ENCODE measurements around the gene ZFTA.

Gene ZFTA

DNA sequence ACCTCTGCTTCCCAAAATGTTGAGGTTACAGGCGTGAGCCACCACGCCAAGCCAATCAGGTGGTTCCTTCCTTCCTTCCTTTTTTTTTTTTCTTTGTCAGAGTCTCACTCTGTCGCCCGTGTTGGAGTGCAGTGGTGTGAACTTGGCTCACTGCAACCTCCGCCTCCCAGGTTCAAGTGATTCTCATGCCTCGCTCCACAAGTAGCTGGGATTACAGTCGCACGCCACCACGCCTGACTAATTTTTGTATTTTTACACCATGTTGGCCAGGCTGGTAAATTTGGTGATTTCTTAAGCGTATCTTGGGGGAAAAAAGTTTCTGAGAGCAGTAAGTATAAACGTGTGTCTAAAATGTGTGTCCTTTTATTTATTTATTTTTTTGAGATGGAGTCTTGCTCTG, 26.5 kb upstream of the ZFTA start:
- H3K4me1 ChIP-seq (ENCODE audit: insufficient read depth, poor library complexity, severe bottlenecking), result no peaks in the 10 kb centered on the region
- no peaks in the 10 kb centered on the region for H3K36me3 ChIP-seq (ENCODE audit: low read depth)
- TF ChIP-seq, protein P1, sequence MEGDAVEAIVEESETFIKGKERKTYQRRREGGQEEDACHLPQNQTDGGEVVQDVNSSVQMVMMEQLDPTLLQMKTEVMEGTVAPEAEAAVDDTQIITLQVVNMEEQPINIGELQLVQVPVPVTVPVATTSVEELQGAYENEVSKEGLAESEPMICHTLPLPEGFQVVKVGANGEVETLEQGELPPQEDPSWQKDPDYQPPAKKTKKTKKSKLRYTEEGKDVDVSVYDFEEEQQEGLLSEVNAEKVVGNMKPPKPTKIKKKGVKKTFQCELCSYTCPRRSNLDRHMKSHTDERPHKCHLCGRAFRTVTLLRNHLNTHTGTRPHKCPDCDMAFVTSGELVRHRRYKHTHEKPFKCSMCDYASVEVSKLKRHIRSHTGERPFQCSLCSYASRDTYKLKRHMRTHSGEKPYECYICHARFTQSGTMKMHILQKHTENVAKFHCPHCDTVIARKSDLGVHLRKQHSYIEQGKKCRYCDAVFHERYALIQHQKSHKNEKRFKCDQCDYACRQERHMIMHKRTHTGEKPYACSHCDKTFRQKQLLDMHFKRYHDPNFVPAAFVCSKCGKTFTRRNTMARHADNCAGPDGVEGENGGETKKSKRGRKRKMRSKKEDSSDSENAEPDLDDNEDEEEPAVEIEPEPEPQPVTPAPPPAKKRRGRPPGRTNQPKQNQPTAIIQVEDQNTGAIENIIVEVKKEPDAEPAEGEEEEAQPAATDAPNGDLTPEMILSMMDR (IDR thresholded peaks at IDR 0.05; ENCODE audit: poor library complexity, severe bottlenecking), result no peak
- H3K9me3 ChIP-seq (ENCODE audit: severe bottlenecking), result peaks cover 3% of the 10 kb centered on the region
- ATAC-seq (ENCODE audit: low read depth) (no peak), DNase-seq (ENCODE audit: low spot score) (no peak)
- no peak overlapping the region for H3K4me3 ChIP-seq (ENCODE audit: severe bottlenecking)
- H3K27me3 ChIP-seq (ENCODE audit: insufficient read depth, poor library complexity, severe bottlenecking), result no peaks in the 10 kb centered on the region
- no peak overlapping the region for H3K27ac ChIP-seq (ENCODE audit: poor library complexity, severe bottlenecking)

DNA sequence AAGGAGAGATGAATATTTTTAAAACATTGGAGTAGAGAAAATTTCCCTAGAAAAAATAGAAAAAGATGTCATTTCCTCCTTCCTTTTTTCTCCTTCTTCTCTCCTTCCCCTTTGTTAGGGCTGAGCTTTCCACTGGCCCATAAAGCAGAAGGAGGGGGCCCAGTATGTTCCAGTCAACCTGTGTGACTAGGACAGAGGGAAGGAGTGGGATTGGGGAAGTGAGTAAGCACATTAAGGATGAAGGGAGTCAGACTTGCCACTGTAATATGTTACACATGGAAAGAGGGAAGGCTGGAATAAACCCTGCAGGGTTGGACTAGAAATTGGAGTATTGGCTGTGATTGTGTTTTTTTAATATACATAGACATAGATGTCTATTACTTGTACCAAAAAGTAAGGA, 24.6 kb upstream of the ZFTA start:
- no peak overlapping the region for H3K27ac ChIP-seq (ENCODE audit: poor library complexity, severe bottlenecking)
- no peaks in the 10 kb centered on the region for H3K27me3 ChIP-seq (ENCODE audit: insufficient read depth, poor library complexity, severe bottlenecking)
- no peak for ATAC-seq (ENCODE audit: low read depth)
- no peak for DNase-seq (ENCODE audit: low spot score)
- no peaks in the 10 kb centered on the region for H3K4me1 ChIP-seq (ENCODE audit: insufficient read depth, poor library complexity, severe bottlenecking)
- H3K36me3 ChIP-seq (ENCODE audit: low read depth), result no peaks in the 10 kb centered on the region
- no peak overlapping the region for H3K4me3 ChIP-seq (ENCODE audit: severe bottlenecking)
- H3K9me3 ChIP-seq (ENCODE audit: severe bottlenecking), result peaks cover 3% of the 10 kb centered on the region
- TF ChIP-seq, protein P1 (IDR thresholded peaks at IDR 0.05; ENCODE audit: poor library complexity, severe bottlenecking), result no peak

DNA sequence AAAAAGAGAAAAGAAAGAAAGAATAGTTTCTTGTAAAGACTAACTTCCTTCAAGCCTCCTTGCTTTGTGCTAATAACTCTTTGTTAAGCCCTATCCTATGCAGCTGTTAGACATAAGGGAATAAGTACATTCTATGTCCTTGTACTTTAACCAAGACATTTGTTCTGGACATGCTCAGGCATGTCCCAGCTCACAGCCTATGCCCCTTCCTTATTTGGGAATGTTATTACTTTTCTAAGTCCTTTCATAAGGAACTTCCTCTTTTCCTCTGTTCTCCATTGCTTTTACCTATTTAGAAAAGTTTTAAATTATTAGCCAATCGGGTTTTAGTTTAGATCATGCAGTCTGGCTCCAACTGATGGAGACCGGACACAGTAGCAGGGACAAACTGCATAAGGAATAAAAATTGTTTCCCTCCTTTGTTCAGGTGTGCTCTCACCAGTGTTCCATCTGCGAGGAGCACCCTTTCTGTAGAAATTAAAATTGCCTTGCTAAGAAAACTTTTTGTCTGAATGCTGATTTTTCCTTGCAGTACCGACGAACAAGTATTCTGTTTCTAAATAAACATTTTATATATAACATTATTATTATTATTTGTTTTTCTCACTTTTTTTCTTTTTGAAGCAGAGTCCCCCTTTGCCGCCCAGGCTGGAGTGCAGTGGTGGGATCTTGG, 23.1 kb upstream of the ZFTA start:
- Histone ChIP-seq H3K4me3 (ENCODE audit: severe bottlenecking) (no peak overlapping the region), H3K4me1 (ENCODE audit: insufficient read depth, poor library complexity, severe bottlenecking) (no peaks in the 10 kb centered on the region), H3K27ac (ENCODE audit: poor library complexity, severe bottlenecking) (no peak overlapping the region), H3K9me3 (ENCODE audit: severe bottlenecking) (peaks cover 3% of the 10 kb centered on the region), H3K27me3 (ENCODE audit: insufficient read depth, poor library complexity, severe bottlenecking) (no peaks in the 10 kb centered on the region), H3K36me3 (ENCODE audit: low read depth) (no peaks in the 10 kb centered on the region)
- DNase-seq (ENCODE audit: low spot score) (no peak), ATAC-seq (ENCODE audit: low read depth) (no peak)
- TF ChIP-seq, protein P1 (IDR thresholded peaks at IDR 0.05; ENCODE audit: poor library complexity, severe bottlenecking), result no peak

DNA sequence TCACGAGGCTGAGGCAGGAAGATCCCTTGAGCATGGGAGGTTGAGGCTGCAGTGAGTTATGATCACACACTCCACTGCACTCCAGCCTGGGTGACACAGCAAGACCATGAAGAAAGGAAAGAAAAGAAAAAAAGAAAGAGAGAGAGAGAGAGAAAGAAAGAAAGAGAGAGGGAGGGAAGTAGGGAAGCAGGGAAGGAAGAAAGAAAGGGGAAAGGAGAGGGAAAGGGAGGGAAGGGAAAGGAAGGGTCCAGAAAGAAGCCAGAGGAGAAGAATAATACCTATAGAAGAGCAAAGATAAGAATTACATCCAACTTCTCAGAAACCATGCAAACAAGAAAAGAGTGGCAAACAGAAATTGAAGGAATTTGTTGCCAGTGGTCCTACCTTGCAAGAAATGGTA, 17.2 kb upstream of the ZFTA start:
- no peak for DNase-seq (ENCODE audit: low spot score)
- no peaks in the 10 kb centered on the region for H3K9me3 ChIP-seq (ENCODE audit: severe bottlenecking)
- H3K27ac ChIP-seq (ENCODE audit: poor library complexity, severe bottlenecking), result no peak overlapping the region
- TF ChIP-seq, protein P1 (IDR thresholded peaks at IDR 0.05; ENCODE audit: poor library complexity, severe bottlenecking), result no peak
- H3K36me3 ChIP-seq (ENCODE audit: low read depth), result no peaks in the 10 kb centered on the region
- H3K4me1 ChIP-seq (ENCODE audit: insufficient read depth, poor library complexity, severe bottlenecking), result no peaks in the 10 kb centered on the region
- no peak overlapping the region for H3K4me3 ChIP-seq (ENCODE audit: severe bottlenecking)
- H3K27me3 ChIP-seq (ENCODE audit: insufficient read depth, poor library complexity, severe bottlenecking), result no peaks in the 10 kb centered on the region
- no peak for ATAC-seq (ENCODE audit: low read depth)

DNA sequence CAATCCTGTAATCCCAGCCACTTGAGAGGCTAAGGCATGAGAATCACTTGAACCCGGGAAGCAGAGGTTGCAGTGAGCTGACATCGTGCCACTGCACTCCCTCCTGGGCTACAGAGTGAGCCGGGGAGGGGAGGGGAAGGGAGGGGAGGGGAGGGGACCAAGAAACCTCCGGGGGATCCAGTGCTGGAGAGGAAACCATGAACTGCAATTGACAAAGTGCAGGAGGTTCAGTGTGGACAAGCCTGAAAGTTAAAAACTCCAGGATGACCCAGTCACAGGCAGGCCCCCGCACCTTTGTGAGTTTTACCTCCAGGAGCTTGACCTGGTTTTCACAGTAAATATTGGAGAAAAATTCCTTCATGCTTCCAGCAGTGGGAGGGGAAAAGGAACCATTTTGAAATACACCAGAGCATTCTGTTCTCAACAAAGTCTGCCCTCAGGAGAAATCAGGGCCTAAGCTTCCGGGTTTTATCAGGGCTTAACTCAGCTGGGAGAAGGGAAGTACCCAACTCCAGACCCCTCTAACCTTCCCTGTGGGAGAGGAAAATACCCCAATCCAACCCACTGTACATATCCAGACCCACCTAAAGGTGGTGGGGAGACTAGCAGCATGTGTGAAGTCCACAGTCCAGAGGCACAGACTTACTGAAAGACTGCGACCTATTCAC, 15.5 kb upstream of the ZFTA start:
- TF ChIP-seq, protein P1 (IDR thresholded peaks at IDR 0.05; ENCODE audit: poor library complexity, severe bottlenecking), result no peak
- DNase-seq (ENCODE audit: low spot score) (no peak), ATAC-seq (ENCODE audit: low read depth) (no peak)
- Histone ChIP-seq H3K9me3 (ENCODE audit: severe bottlenecking) (no peaks in the 10 kb centered on the region), H3K36me3 (ENCODE audit: low read depth) (no peaks in the 10 kb centered on the region), H3K27me3 (ENCODE audit: insufficient read depth, poor library complexity, severe bottlenecking) (no peaks in the 10 kb centered on the region), H3K27ac (ENCODE audit: poor library complexity, severe bottlenecking) (no peak overlapping the region), H3K4me1 (ENCODE audit: insufficient read depth, poor library complexity, severe bottlenecking) (no peaks in the 10 kb centered on the region), H3K4me3 (ENCODE audit: severe bottlenecking) (no peak overlapping the region)
